Measurements from ENCODE around the gene RBM47. TPM values are rescaled to one million over a fixed set of nuclear protein-coding genes. Genes with fewer than 3 reads are reported as not detected.

Gene RBM47
- total and polyA plus RNA-seq, 10 of the 15 experiments (the other 5 are each of a cell fraction or from before 2014, with no cell fraction given), result 7.9 to 45.0 (median 28.7) TPM

DNA sequence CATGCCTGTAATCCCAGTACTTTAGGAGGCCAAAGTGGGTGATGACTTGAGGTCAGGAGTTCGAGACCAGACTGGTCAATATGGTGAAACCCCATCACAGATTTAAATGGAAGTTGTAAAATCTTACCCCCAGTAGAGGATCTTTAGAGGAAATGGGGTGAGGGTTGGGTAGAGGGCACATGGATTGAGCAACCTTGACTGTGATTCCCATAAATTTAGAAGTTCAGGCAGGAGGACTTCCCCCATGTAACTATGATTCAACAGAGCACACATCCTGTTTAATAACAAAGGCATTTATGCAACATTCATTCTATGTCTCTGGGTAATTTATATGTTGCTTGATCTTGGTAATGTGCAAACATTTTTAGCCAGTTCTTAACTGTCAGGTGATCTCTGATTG, 143.1 kb downstream of the RBM47 start (continued):
- TF ChIP-seq, protein P1, sequence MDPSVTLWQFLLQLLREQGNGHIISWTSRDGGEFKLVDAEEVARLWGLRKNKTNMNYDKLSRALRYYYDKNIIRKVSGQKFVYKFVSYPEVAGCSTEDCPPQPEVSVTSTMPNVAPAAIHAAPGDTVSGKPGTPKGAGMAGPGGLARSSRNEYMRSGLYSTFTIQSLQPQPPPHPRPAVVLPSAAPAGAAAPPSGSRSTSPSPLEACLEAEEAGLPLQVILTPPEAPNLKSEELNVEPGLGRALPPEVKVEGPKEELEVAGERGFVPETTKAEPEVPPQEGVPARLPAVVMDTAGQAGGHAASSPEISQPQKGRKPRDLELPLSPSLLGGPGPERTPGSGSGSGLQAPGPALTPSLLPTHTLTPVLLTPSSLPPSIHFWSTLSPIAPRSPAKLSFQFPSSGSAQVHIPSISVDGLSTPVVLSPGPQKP (IDR thresholded peaks at IDR 0.05; ENCODE audit: low read depth, low read length), result no peak
- TF ChIP-seq, protein P2, sequence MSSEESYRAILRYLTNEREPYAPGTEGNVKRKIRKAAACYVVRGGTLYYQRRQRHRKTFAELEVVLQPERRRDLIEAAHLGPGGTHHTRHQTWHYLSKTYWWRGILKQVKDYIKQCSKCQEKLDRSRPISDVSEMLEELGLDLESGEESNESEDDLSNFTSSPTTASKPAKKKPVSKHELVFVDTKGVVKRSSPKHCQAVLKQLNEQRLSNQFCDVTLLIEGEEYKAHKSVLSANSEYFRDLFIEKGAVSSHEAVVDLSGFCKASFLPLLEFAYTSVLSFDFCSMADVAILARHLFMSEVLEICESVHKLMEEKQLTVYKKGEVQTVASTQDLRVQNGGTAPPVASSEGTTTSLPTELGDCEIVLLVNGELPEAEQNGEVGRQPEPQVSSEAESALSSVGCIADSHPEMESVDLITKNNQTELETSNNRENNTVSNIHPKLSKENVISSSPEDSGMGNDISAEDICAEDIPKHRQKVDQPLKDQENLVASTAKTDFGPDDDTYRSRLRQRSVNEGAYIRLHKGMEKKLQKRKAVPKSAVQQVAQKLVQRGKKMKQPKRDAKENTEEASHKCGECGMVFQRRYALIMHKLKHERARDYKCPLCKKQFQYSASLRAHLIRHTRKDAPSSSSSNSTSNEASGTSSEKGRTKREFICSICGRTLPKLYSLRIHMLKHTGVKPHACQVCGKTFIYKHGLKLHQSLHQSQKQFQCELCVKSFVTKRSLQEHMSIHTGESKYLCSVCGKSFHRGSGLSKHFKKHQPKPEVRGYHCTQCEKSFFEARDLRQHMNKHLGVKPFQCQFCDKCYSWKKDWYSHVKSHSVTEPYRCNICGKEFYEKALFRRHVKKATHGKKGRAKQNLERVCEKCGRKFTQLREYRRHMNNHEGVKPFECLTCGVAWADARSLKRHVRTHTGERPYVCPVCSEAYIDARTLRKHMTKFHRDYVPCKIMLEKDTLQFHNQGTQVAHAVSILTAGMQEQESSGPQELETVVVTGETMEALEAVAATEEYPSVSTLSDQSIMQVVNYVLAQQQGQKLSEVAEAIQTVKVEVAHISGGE (CRISPR knock-in tag; IDR thresholded peaks at IDR 0.05), result no peak
- TF ChIP-seq NR2C1 (IDR thresholded peaks at IDR 0.05), result no peak

DNA sequence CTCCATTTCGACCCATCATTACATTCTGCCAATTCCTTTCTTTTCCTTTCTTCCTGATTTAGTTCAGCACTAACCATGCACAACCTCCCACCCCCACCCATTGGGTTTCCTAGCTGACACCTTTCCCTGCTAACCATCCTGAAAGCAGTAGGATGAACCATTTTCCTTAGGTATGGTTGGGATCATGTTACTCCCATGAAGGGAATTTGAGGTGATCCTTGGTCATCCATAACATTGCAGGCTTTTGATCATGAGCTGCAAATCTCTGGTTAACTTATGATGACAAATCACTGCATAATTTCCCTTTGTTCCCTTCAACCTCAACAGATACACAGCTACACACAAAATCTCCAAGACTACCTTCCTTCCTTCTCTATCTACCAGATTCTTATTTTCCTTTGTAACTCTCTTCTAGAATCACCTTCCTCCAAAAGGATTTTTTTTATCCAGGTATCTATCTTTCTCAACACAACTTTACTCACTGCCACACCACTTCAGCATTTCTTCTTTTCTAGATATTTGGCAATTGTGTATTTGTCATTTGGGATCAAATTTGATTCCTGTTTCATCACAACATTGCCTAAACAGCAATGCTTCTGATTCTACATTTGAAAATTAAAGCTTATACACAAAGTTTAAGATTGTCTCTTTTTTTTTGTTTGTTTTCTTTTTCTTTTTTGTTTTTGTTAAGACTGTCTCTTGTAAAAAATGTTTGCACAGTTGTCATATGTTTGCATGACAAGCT, 145.1 kb downstream of the RBM47 start:
- SMC1A ChIA-PET (ENCODE audit: uncharacterized antibody, unreplicated experiment), result interaction anchor here (0.6 to 4.4 kb wide), 12 partner anchors 10 to 94 kb away, joined by 3 to 40 read pairs (median 4); no protein-coding TSS in a partner anchor
- CTCF ChIA-PET, result interaction anchor here (0.6 to 3.0 kb wide), 8 partner anchors 9 to 662 kb away, joined by 3 to 14 read pairs (median 4); no protein-coding TSS in a partner anchor
- TF ChIP-seq SIX5 (IDR thresholded peaks at IDR 0.05; ENCODE audit: low read depth, low read length, severe bottlenecking) (no peak), SP1 (IDR thresholded peaks at IDR 0.05; ENCODE audit: low read depth, low read length) (no peak), RAD51 (IDR thresholded peaks at IDR 0.05) (no peak), RELA (IDR thresholded peaks at IDR 0.05; ENCODE audit: borderline replicate concordance, partially characterized antibody) (no peak), MTA3 (IDR thresholded peaks at IDR 0.05; ENCODE audit: borderline replicate concordance, low read length) (no peak), ZNF274 (IDR thresholded peaks at IDR 0.05; ENCODE audit: insufficient read depth, insufficient read length) (no peak), CREM (IDR thresholded peaks at IDR 0.05; ENCODE audit: low read depth) (no peak), MYC (IDR thresholded peaks at IDR 0.05; ENCODE audit: insufficient read depth, insufficient read length, insufficient replicate concordance, low read length, severe bottlenecking) (no peak), STAT3 (IDR thresholded peaks at IDR 0.05; ENCODE audit: low read depth, low read length) (no peak)
- TF ChIP-seq, protein P3, sequence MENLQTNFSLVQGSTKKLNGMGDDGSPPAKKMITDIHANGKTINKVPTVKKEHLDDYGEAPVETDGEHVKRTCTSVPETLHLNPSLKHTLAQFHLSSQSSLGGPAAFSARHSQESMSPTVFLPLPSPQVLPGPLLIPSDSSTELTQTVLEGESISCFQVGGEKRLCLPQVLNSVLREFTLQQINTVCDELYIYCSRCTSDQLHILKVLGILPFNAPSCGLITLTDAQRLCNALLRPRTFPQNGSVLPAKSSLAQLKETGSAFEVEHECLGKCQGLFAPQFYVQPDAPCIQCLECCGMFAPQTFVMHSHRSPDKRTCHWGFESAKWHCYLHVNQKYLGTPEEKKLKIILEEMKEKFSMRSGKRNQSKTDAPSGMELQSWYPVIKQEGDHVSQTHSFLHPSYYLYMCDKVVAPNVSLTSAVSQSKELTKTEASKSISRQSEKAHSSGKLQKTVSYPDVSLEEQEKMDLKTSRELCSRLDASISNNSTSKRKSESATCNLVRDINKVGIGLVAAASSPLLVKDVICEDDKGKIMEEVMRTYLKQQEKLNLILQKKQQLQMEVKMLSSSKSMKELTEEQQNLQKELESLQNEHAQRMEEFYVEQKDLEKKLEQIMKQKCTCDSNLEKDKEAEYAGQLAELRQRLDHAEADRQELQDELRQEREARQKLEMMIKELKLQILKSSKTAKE (IDR thresholded peaks at IDR 0.05; ENCODE audit: low read depth, poor library complexity, severe bottlenecking), result no peak
- TF ChIP-seq, protein P4, sequence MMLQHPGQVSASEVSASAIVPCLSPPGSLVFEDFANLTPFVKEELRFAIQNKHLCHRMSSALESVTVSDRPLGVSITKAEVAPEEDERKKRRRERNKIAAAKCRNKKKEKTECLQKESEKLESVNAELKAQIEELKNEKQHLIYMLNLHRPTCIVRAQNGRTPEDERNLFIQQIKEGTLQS (IDR thresholded peaks at IDR 0.05; ENCODE audit: borderline replicate concordance, extremely low read depth, low read depth, low read length), result no peak

More for the DNA sequence above, 145.1 kb downstream of the RBM47 start:
- in situ Hi-C loops (cut with MboI) (no loop called here), intact Hi-C loops (cut with micrococcal nuclease; ENCODE audit: unreplicated experiment) (no loop called here)
- 100% methylated on average over 1 of the region's 1 CpG for WGBS (ENCODE audit: insufficient coverage, insufficient replicate concordance, low lambda C conversion rate, missing lambda C conversion rate)
- Histone ChIP-seq H3K27me3 (replicated peaks in 1 of 2; ENCODE audit: control insufficient read depth in 2 of 2, insufficient read depth in 2 of 2, low read length in 1 of 2) (no peaks in the 10 kb centered on the region), H3K27ac (ENCODE audit: control insufficient read depth, insufficient read depth) (no peak overlapping the region), H3K36me3 (ENCODE audit: control insufficient read depth in 2 of 2, insufficient read depth in 2 of 2, low read length in 1 of 2) (peaks cover 2 to 15% of the 10 kb centered on the region in 2 experiments; a peak in 3 of 4 replicates), H3K9me3 (replicated peaks; ENCODE audit: control insufficient read depth, insufficient read depth, low read length) (peaks cover 1% of the 10 kb centered on the region; the same call in 1 of the 3 replicates), H3K4me3 (no peak overlapping the region), H3K79me2 (ENCODE audit: control insufficient read depth, insufficient read depth, low read length) (peaks cover 40% of the 10 kb centered on the region), H3K4me2 (ENCODE audit: control insufficient read depth, insufficient read depth) (no peak overlapping the region), H3K4me1 (ENCODE audit: control insufficient read depth, insufficient read depth, low read length) (peaks cover 4% of the 10 kb centered on the region), H3K9ac (ENCODE audit: control insufficient read depth, insufficient read depth, low read length) (no peak overlapping the region), H2AFZ (ENCODE audit: control insufficient read depth, low read depth, low read length) (no peak overlapping the region), H4K20me1 (ENCODE audit: control insufficient read depth, insufficient read depth) (no peaks in the 10 kb centered on the region)
- ATAC-seq, result no peak
- no TSS peak for BruUV-seq (replicated peaks)
- DNase-seq (ENCODE audit: low read depth, low spot score), result no peak
- FAIRE-seq, result no peak
- POLR2A ChIA-PET, result interaction anchor here (0.7 to 2.2 kb wide), 4 partner anchors 8 to 341 kb away, joined by 4 to 15 read pairs (median 6); no protein-coding TSS in a partner anchor
- RAD21 ChIA-PET (ENCODE audit: unreplicated experiment), result interaction anchor here (1.2 to 4.7 kb wide), 2 partner anchors 10 to 65 kb away, joined by 3 to 28 read pairs; no protein-coding TSS in a partner anchor

Data from GM12878 (cell line).